HL-60 (cell line): ENCODE data around the gene TIGD3.

Source experiments
- GABPA ChIP-seq: IDR thresholded peaks from 2 replicates; pipeline ENCODE4 v1.6.1; 2012; ENCODE audit warnings: low read depth
- POLR2AphosphoS5 ChIP-seq: IDR thresholded peaks from 2 replicates; pipeline ENCODE4 v1.6.1; 2012; ENCODE audit warnings: low read depth
- TF ChIP-seq, protein P1 (sequence below): IDR thresholded peaks from one replicate; pipeline ENCODE4 v1.5.1; 2011; ENCODE audit warnings: low read length, control low read depth, inconsistent platforms; ENCODE audit not compliant: insufficient read depth
- TF ChIP-seq, protein P2 (sequence below): IDR thresholded peaks from 2 replicates; pipeline ENCODE4 v1.6.1; 2012; ENCODE audit warnings: low read depth; ENCODE audit not compliant: insufficient replicate concordance

DNA sequence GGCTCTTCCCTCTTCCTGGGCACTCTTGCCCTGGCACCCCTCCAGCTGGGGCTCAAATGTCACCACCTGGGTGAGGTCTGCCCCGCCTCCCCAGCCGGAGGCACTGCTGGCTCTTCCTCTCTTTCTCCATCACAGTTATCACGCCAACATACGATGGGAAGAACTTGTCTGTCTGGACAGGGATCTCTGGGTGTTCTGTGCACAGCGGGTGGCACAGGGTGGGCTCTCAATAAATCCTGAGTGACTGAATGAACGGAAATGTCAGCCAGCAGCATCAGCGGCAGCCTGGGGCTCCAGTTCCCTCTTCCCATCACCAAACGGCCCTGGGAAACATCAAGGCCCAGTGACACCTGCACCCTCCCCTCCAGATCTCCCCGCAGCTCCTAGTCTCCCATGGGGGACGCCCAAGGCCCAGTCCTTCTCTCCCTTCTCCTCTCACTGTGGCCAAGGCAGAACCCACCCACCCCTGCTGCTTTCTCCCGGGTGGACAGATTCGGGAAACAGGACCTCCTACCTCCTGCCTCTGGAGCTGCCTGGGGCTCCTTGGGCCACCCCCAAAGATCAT lies 28.3 kb downstream of the TIGD3 start:
- TF ChIP-seq, protein P1, sequence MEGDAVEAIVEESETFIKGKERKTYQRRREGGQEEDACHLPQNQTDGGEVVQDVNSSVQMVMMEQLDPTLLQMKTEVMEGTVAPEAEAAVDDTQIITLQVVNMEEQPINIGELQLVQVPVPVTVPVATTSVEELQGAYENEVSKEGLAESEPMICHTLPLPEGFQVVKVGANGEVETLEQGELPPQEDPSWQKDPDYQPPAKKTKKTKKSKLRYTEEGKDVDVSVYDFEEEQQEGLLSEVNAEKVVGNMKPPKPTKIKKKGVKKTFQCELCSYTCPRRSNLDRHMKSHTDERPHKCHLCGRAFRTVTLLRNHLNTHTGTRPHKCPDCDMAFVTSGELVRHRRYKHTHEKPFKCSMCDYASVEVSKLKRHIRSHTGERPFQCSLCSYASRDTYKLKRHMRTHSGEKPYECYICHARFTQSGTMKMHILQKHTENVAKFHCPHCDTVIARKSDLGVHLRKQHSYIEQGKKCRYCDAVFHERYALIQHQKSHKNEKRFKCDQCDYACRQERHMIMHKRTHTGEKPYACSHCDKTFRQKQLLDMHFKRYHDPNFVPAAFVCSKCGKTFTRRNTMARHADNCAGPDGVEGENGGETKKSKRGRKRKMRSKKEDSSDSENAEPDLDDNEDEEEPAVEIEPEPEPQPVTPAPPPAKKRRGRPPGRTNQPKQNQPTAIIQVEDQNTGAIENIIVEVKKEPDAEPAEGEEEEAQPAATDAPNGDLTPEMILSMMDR = no peak
- TF ChIP-seq POLR2AphosphoS5 (no peak), GABPA (no peak)
- TF ChIP-seq, protein P2, sequence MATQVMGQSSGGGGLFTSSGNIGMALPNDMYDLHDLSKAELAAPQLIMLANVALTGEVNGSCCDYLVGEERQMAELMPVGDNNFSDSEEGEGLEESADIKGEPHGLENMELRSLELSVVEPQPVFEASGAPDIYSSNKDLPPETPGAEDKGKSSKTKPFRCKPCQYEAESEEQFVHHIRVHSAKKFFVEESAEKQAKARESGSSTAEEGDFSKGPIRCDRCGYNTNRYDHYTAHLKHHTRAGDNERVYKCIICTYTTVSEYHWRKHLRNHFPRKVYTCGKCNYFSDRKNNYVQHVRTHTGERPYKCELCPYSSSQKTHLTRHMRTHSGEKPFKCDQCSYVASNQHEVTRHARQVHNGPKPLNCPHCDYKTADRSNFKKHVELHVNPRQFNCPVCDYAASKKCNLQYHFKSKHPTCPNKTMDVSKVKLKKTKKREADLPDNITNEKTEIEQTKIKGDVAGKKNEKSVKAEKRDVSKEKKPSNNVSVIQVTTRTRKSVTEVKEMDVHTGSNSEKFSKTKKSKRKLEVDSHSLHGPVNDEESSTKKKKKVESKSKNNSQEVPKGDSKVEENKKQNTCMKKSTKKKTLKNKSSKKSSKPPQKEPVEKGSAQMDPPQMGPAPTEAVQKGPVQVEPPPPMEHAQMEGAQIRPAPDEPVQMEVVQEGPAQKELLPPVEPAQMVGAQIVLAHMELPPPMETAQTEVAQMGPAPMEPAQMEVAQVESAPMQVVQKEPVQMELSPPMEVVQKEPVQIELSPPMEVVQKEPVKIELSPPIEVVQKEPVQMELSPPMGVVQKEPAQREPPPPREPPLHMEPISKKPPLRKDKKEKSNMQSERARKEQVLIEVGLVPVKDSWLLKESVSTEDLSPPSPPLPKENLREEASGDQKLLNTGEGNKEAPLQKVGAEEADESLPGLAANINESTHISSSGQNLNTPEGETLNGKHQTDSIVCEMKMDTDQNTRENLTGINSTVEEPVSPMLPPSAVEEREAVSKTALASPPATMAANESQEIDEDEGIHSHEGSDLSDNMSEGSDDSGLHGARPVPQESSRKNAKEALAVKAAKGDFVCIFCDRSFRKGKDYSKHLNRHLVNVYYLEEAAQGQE = no peak
